ENCODE results near the gene CRYAA. TPM values are rescaled to one million over a fixed set of nuclear protein-coding genes. Genes with fewer than 3 reads are reported as not detected.

The CRYAA gene
- total and polyA plus RNA-seq, 5 experiments from 2014 or later, result not detected

- peak overlapping the region in 3 of 10 donors; percentile 21 to 47 (median 25) for H3K27ac Mint-ChIP-seq
- no peak for DNase-seq
- no peaks in the 10 kb centered on the region for H3K4me1 Mint-ChIP-seq
- ATAC-seq, result no peak
- H3K27me3 Mint-ChIP-seq, result peaks cover 0 to 16% (median 4%) of the 10 kb centered on the region in 5 donors
- POLR2A ChIA-PET, result no interaction called here
- peaks cover 0 to 3% (median 0%) of the 10 kb centered on the region in 9 donors for H3K9me3 Mint-ChIP-seq
- H3K36me3 Mint-ChIP-seq, result no peaks in the 10 kb centered on the region
- no peak overlapping the region for H3K4me3 Mint-ChIP-seq
These were observed 41.8 kb downstream of the CRYAA start for GRCh38 chr21:43210454-43211071.

DNA sequence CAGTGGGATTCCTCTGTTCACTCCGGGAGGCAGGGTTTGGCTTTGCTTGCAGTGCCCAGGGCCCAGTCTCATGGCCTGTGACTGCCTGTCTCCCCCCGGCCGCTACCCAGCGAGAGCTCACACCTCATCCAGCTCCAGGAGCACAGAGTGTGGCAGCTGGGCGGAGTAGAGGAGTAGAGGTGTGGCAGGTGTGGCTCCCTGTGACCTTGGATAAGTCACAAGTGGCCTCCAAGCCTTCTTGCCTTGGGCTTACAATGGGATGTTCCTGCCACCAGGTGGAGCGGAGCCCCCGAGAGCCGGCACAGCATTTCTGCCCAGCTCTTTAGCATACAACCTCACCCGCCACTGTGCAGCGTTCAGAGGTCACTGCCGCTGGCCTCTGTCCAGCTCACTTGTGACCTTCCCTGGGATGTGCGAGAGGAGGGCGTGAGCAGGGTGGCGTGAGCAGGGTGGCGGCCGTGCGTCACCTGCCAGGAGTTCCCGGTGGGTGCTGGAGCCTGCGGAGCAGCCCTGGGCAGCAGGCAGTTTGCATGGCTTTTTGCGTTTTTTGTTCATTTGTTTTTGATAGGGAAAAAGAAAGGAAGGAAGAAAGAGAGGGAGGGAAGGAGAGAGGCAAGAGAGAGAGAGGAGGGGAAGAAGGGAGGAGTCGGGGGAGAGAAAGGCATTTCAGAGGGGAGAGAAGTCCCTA lies 42.4 kb downstream of the CRYAA start:
- Mint-ChIP-seq H3K9me3 (peaks cover 0 to 3% (median 0%) of the 10 kb centered on the region in 9 donors), H3K27me3 (peaks cover 0 to 16% (median 2%) of the 10 kb centered on the region in 5 donors), H3K4me1 (no peaks in the 10 kb centered on the region), H3K36me3 (no peaks in the 10 kb centered on the region), H3K4me3 (no peak overlapping the region), H3K27ac (peak overlapping the region in 2 of 10 donors; percentile 21 to 25)
- DNase-seq, result no peak
- POLR2A ChIA-PET, result no interaction called here
- no peak for ATAC-seq

GRCh38 chr21:43211760-43212115 lies 42.9 kb downstream of the CRYAA start:
- Mint-ChIP-seq H3K9me3 (peaks cover 0 to 3% (median 0%) of the 10 kb centered on the region in 9 donors), H3K4me1 (no peaks in the 10 kb centered on the region), H3K27me3 (peaks cover 0 to 16% (median 2%) of the 10 kb centered on the region in 5 donors), H3K4me3 (no peak overlapping the region), H3K27ac (no peak overlapping the region), H3K36me3 (no peaks in the 10 kb centered on the region)
- DNase-seq, result no peak
- no peak for ATAC-seq
- POLR2A ChIA-PET, result no interaction called here

Other genes with a start within 250 kb of the CRYAA start
- gene ERVH48-1, start 243.4 kb upstream of the CRYAA start, total RNA-seq, result under 1 TPM; 0.13 to 0.30 TPM
- gene ERVH48-1, start 243.4 kb upstream of the CRYAA start, polyA plus RNA-seq, result under 1 TPM in 1 of 3 donors, not detected in 2; 0.10 TPM
- 10 to 100 TPM; 18.6 to 20.8 TPM for gene PKNOX1, start 194.4 kb upstream of the CRYAA start, total RNA-seq
- gene PKNOX1, start 194.4 kb upstream of the CRYAA start, polyA plus RNA-seq, result 10 to 100 TPM; 16.2 to 18.6 (median 17.9) TPM
- gene CBS, start 93.2 kb upstream of the CRYAA start, total RNA-seq, result under 1 TPM; 0.18 to 0.80 TPM
- gene CBS, start 93.2 kb upstream of the CRYAA start, polyA plus RNA-seq, result under 1 TPM in 1 of 3 donors, not detected in 2; 0.09 TPM
- gene U2AF1, start 61.4 kb upstream of the CRYAA start, total RNA-seq, result 10 to 100 TPM; 33.3 to 42.7 TPM
- 10 to 100 TPM; 53.6 to 83.0 (median 72.4) TPM for gene U2AF1, start 61.4 kb upstream of the CRYAA start, polyA plus RNA-seq

Data from naive thymus-derived CD8-positive, alpha-beta T cell (primary cell).